Type B pancreatic cell (in vitro differentiated cells): ENCODE measurements around the gene MCMBP. TPM values are rescaled to one million over a fixed set of nuclear protein-coding genes. Genes with fewer than 3 reads are reported as not detected.
"Not testable (repeated sequence)": the region's sequence is repeated elsewhere in the genome, so short reads cannot be mapped to it uniquely, and the experiment has no call there.

ENCODE experiments used
- DNase-seq: peaks from one replicate; pipeline ENCODE4 v3.0.0; 2021; ENCODE audit warnings: mixed read lengths; ENCODE audit not compliant: unreplicated experiment; ENCODE audit errors: extremely low spot score
- H3K27ac Mint-ChIP-seq: 2 replicates; pipeline ENCODE4 v1.8.0; 2021; ENCODE audit warnings: mild to moderate bottlenecking, mixed read lengths
- H3K27me3 Mint-ChIP-seq: 2 replicates; pipeline ENCODE4 v1.8.0; 2021; ENCODE audit warnings: mixed read lengths
- H3K36me3 Mint-ChIP-seq: 2 replicates; pipeline ENCODE4 v1.8.0; 2021; ENCODE audit warnings: mixed read lengths
- H3K4me1 Mint-ChIP-seq: one replicate; pipeline ENCODE4 v1.8.0; 2021; ENCODE audit warnings: mixed read lengths; ENCODE audit not compliant: unreplicated experiment
- H3K4me3 Mint-ChIP-seq: 2 replicates; pipeline ENCODE4 v1.8.0; 2021; ENCODE audit warnings: mild to moderate bottlenecking, mixed read lengths
- H3K9me3 Mint-ChIP-seq: 2 replicates; pipeline ENCODE4 v1.8.0; 2021; ENCODE audit warnings: mixed read lengths
- total RNA-seq: library from RNA; stranded (reverse); gene quantifications from 2 replicates; pipeline ENCODE4 v1.2.1, GENCODE V29; 2021; ENCODE audit warnings: low replicate concordance
- TF ChIP-seq, protein P1 (sequence below): fragments of 200-600 bp; sonication (generic); conservative IDR thresholded peaks from 2 replicates; pipeline ENCODE4 v1.5.0; 2021; ENCODE audit warnings: antibody characterized with exemption, mild to moderate bottlenecking

MCMBP gene
- total RNA-seq, 1 donor from 2014 or later = 58.2 TPM

DNA sequence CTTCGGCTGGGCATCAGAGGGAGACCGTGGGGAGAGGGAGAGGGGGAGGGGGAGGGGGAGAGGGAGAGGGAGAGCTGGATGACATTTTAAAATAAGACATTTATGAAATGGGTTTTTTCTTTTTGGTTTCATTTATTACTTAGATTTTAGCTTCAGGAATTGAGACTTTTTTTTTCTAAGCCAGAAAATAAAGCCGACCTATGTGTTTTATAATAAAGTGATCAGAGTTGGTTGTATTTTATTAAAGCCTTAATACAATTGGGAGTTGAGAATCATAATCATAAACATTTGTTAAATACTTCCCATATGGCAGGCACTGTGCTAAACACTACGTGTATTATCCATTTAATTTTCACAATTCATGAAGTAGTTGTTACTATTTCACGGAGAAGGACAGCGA, 76.6 kb downstream of the MCMBP start:
- Mint-ChIP-seq H3K27me3 (no peaks in the 10 kb centered on the region), H3K27ac (no peak overlapping the region), H3K9me3 (no peaks in the 10 kb centered on the region), H3K36me3 (peaks cover 19% of the 10 kb centered on the region), H3K4me1 (no peaks in the 10 kb centered on the region), H3K4me3 (no peak overlapping the region)
- no peak for DNase-seq
- TF ChIP-seq, protein P1, sequence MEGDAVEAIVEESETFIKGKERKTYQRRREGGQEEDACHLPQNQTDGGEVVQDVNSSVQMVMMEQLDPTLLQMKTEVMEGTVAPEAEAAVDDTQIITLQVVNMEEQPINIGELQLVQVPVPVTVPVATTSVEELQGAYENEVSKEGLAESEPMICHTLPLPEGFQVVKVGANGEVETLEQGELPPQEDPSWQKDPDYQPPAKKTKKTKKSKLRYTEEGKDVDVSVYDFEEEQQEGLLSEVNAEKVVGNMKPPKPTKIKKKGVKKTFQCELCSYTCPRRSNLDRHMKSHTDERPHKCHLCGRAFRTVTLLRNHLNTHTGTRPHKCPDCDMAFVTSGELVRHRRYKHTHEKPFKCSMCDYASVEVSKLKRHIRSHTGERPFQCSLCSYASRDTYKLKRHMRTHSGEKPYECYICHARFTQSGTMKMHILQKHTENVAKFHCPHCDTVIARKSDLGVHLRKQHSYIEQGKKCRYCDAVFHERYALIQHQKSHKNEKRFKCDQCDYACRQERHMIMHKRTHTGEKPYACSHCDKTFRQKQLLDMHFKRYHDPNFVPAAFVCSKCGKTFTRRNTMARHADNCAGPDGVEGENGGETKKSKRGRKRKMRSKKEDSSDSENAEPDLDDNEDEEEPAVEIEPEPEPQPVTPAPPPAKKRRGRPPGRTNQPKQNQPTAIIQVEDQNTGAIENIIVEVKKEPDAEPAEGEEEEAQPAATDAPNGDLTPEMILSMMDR = no peak

DNA sequence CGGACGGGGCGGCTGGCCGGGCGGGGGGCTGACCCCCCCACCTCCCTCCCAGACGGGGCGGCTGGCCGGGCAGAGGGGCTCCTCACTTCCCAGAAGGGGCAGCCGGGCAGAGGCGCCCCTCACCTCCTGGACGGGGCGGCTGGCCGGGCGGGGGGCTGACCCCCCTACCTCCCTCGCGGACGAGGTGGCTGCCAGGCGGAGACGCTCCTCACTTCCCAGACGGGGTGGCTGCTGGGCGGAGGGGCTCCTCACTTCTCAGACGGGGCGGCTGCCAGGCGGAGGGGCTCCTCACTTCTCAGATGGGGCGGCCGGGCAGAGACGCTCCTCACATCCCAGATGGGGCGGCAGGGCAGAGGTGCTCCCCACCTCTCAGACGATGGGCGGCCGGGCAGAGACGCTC, 77.5 kb downstream of the MCMBP start:
- H3K27ac Mint-ChIP-seq, DNase-seq, H3K4me3 Mint-ChIP-seq, H3K9me3 Mint-ChIP-seq, H3K4me1 Mint-ChIP-seq, H3K27me3 Mint-ChIP-seq: not testable (repeated sequence)
- peaks cover 16% of the 10 kb centered on the region for H3K36me3 Mint-ChIP-seq

DNA sequence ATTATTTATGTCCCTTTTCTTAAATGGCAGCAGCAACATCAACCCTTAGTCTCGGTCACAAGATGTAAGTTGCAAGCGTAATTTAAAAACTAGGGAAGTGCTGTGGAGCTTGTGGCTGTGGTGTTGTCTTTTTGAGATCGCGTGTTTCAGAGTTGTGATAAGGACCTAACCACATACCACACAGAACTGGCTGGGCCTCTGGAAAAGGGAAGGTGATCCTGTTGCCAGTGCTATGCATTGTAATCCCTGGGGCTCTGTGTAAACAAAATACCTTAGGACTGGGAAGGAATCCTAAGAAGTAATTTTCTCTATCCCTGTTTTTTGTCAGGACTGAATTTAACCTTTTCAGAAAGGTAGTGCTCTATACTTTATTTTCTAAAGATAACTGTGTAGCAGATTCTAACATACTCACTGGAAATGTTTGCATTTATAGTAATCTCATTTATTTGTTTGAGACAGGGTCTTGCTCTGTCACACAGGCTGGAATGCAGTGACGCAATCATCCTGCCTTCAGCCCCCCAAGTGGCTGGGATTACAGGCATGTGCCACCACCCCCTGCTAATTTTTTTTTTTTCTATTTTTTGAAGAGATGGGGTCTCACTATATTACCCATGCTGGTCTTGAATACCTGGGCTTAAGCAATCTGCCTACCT, 86.4 kb downstream of the MCMBP start:
- H3K9me3 Mint-ChIP-seq = no peaks in the 10 kb centered on the region
- no peak for DNase-seq
- TF ChIP-seq, protein P1 = no peak
- peak overlapping the region; percentile 15 for H3K27ac Mint-ChIP-seq
- no peaks in the 10 kb centered on the region for H3K27me3 Mint-ChIP-seq
- no peak overlapping the region for H3K4me3 Mint-ChIP-seq
- no peaks in the 10 kb centered on the region for H3K36me3 Mint-ChIP-seq
- peaks cover 11% of the 10 kb centered on the region for H3K4me1 Mint-ChIP-seq

DNA sequence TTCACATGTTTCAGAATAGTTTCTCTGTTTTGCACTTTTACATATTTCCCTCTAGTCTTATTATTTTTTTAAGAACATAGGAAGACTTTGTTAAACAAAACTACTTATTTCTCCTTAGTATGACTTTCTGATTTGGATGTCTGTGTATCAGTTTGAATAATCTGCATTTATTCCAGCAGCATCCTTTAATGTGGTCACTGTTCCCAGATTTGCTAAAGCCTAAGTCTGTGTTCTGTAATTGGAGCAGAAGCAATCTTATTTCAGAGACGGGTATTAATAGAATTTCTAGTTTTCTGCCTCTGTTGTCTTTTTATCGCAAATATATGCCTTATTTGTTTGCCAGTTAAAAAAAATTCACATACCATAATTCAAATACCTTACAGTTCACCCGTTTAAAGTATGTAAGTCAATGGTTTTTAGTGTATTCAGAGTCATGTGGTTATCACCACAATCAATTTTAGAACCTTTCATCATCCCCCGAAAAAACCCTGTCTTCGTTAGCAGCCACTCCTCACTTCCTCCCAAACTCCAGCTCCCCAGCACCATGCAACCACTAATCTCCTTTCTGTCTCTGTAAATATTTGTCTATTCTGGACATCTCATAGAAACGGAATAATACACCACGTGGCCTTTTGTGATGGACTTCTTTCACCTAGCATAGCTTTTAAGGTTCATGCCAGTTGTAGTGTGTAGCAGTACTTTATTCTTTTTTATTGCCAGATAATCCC, 88.1 kb downstream of the MCMBP start:
- Mint-ChIP-seq H3K4me3 (no peak overlapping the region), H3K27me3 (no peaks in the 10 kb centered on the region), H3K9me3 (no peaks in the 10 kb centered on the region), H3K36me3 (no peaks in the 10 kb centered on the region), H3K27ac (no peak overlapping the region), H3K4me1 (peaks cover 11% of the 10 kb centered on the region)
- TF ChIP-seq, protein P1 = no peak
- DNase-seq = no peak

DNA sequence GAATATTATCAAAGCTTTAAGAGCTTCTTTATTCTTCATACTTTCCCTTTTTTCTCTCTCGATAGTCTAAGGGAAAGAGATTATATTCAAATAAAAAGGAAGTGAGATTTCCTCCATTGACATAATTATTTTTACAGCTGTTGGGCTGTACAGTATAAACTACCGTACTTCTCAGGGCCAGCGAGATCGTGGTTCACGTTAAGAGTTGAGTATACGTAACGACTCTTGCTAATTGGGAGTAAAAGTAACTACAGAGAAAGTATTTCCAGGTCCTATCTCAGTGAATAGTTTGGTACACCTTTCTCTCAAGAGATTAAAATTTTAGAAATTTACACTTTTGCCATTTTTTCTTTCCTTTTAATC, 89.0 kb downstream of the MCMBP start:
- H3K27ac Mint-ChIP-seq = no peak overlapping the region
- no peaks in the 10 kb centered on the region for H3K36me3 Mint-ChIP-seq
- H3K4me3 Mint-ChIP-seq = no peak overlapping the region
- TF ChIP-seq, protein P1 = no peak
- H3K27me3 Mint-ChIP-seq = no peaks in the 10 kb centered on the region
- H3K4me1 Mint-ChIP-seq = peaks cover 11% of the 10 kb centered on the region
- no peaks in the 10 kb centered on the region for H3K9me3 Mint-ChIP-seq
- no peak for DNase-seq

DNA sequence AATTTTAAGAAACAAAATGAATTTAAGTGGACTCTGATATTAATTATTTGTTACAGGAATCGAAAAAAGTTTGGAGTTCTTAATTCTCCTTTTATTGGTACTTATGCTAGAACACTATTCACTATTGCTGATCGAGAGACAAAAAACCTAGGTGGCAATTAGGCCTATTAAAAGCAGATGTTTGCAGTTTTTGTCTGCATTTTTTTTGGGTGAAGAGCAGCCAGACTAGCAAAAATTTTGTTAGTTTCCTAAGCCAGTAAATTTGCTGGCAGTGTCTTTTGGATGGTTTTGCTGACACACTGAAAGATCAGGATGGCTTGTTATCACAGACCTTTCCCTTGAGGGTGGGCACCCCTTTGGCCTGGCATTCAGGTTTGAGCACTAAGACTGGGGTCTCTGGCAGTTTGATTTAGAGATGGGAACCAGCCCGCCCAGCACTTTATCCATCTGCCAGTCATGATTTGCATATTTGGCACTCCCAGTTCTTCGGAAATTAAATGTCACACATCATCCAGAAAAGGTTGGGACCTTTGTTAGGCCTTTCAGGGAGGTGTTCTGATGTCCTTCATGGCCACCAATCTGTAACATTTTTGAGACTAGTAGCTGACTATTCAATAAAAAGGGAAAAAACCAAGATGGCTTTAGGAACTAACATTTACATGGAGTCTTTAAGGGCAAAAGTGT, 89.5 kb downstream of the MCMBP start:
- TF ChIP-seq, protein P1 = no peak
- no peak overlapping the region for H3K4me3 Mint-ChIP-seq
- H3K27ac Mint-ChIP-seq = no peak overlapping the region
- DNase-seq = no peak
- peaks cover 11% of the 10 kb centered on the region for H3K4me1 Mint-ChIP-seq
- H3K27me3 Mint-ChIP-seq = no peaks in the 10 kb centered on the region
- no peaks in the 10 kb centered on the region for H3K9me3 Mint-ChIP-seq
- H3K36me3 Mint-ChIP-seq = no peaks in the 10 kb centered on the region
